Thoracic aorta (tissue), 2 donors: ENCODE measurements around the gene GBP3. TPM values are rescaled to one million over a fixed set of nuclear protein-coding genes. Genes with fewer than 3 reads are reported as not detected.

Experiments used
- ATAC-seq: fragments of 150-250 bp; one replicate; pipeline ENCODE4 v1.8.0; 2017; ENCODE audit warnings: low read depth; ENCODE audit not compliant: insufficient number of reproducible peaks, low FRiP score
- DNase-seq: peaks from one replicate; pipeline ENCODE4 v3.0.0-alpha.2; 2020; ENCODE audit warnings: low spot score
- H3K27ac ChIP-seq, 2 donors: fragments of 200-600 bp; sonication (generic); 1 replicate in 1 of 2; 2 replicates in 1 of 2; pipeline ENCODE4 v1.5.1; 2016; ENCODE audit warnings: mild to moderate bottlenecking in 2 of 2, moderate library complexity in 2 of 2
- H3K27me3 ChIP-seq: fragments of 200-600 bp; sonication (generic); replicated peaks from 2 replicates; pipeline ENCODE4 v1.6.0; 2016; ENCODE audit warnings: mild to moderate bottlenecking; ENCODE audit not compliant: insufficient read depth
- H3K36me3 ChIP-seq: fragments of 200-600 bp; sonication (generic); one replicate; pipeline ENCODE4 v1.5.1; 2016
- H3K4me1 ChIP-seq, 2 donors: fragments of 200-600 bp; sonication (generic); 1 replicate in 1 of 2; 2 replicates in 1 of 2; pipeline versions ENCODE4 v1.5.1 to v1.6.0; 2016; ENCODE audit warnings: low read depth in 2 of 2, mild to moderate bottlenecking in 1 of 2; ENCODE audit not compliant: control insufficient read depth in 1 of 2
- H3K4me3 ChIP-seq: fragments of 200-600 bp; sonication (generic); 2 replicates; pipeline ENCODE4 v1.5.1; 2016; ENCODE audit warnings: mild to moderate bottlenecking
- H3K9me3 ChIP-seq: fragments of 200-600 bp; sonication (generic); 2 replicates; pipeline ENCODE4 v1.5.1; 2016
- CTCF ChIP-seq: fragments of 200-600 bp; sonication (generic); IDR thresholded peaks from one replicate; pipeline ENCODE4 v1.5.1; 2019; ENCODE audit warnings: antibody characterized with exemption
- total RNA-seq, 2 donors: library from RNA; depleted of rRNA; stranded (reverse); fragments of >200 nt; gene quantifications; one replicate each; pipeline versions ENCODE4 v1.1.0 to v1.2.3, GENCODE V29; 2016

Gene GBP3
- total RNA-seq, 2 donors from 2014 or later, result 44.7 to 51.9 TPM

DNA sequence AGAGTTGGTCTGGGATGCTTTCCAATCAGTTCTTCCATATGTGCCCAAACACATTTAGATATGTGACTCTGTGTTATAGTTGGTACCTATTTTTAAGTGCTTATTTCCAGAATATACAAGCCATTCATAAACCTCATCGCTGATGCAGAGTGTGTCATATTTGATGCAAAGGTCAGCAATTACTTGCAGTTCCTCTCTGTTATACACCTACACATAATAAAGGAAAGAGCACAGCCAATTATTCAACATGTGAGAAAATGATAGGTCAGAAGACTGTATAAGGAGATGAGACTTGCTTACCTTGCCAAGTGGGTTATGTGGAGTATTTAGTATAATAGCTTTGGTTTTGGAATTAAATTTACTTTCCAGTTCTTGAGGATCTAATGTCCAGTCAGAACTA lies 61.6 kb downstream of the GBP3 start:
- Histone ChIP-seq H3K9me3 (no peaks in the 10 kb centered on the region), H3K27ac (no peak overlapping the region), H3K36me3 (peaks cover 22% of the 10 kb centered on the region), H3K4me3 (no peak overlapping the region), H3K4me1 (no peaks in the 10 kb centered on the region), H3K27me3 (no peaks in the 10 kb centered on the region)
- no peak for TF ChIP-seq CTCF
- ATAC-seq (no peak), DNase-seq (no peak)

Other genes with a start within 250 kb of the GBP3 start
- gene GTF2B, start 131.3 kb downstream of the GBP3 start, total RNA-seq, result 10 to 100 TPM; 17.3 to 27.4 TPM
- 10 to 100 TPM; 16.7 to 24.8 TPM for gene KYAT3, start 30.2 kb downstream of the GBP3 start, total RNA-seq
- 10 to 100 TPM; 17.6 to 26.2 TPM for gene RBMXL1, start 30.2 kb downstream of the GBP3 start, total RNA-seq
- gene GBP1, start 42.3 kb upstream of the GBP3 start, total RNA-seq, result 10 to 100 TPM; 26.4 to 68.9 TPM
- gene GBP2, start 103.2 kb upstream of the GBP3 start, total RNA-seq, result 10 to 100 TPM; 79.7 to 89.5 TPM
- gene GBP7, start 153.1 kb upstream of the GBP3 start, total RNA-seq, result under 1 TPM in 1 of 2 donors, not detected in 1; 0.21 TPM
- gene GBP4, start 176.1 kb upstream of the GBP3 start, total RNA-seq, result 10 to 100 TPM in 1 of 2 donors, 1 to 10 TPM in 1; 5.8 to 20.2 TPM
- gene GBP5, start 250.0 kb upstream of the GBP3 start, total RNA-seq, result 10 to 100 TPM in 1 of 2 donors, 1 to 10 TPM in 1; 7.3 to 15.8 TPM